Smooth muscle cell (in vitro differentiated cells): ENCODE data around the gene TCEANC2. TPM values are rescaled to one million over a fixed set of nuclear protein-coding genes. Genes with fewer than 3 reads are reported as not detected.

ENCODE experiments used
- DNase-seq: peaks from one replicate; lab custom pipeline; 2025; ENCODE audit not compliant: unreplicated experiment; lab: John Stamatoyannopoulos, UW
- H2AFZ ChIP-seq: fragments of 200-600 bp; sonication (generic); 2 replicates; pipeline ENCODE4 v1.6.0; 2016; ENCODE audit warnings: antibody characterized with exemption, low read depth, mild to moderate bottlenecking
- H3F3A ChIP-seq: fragments of 200-600 bp; sonication (generic); 2 replicates; pipeline ENCODE4 v1.6.0; 2017; ENCODE audit warnings: antibody characterized with exemption, low read depth
- H3K27ac ChIP-seq: fragments of 200-600 bp; sonication (generic); 2 replicates; pipeline ENCODE4 v1.5.1; 2016; ENCODE audit warnings: low read depth, mild to moderate bottlenecking
- H3K27me3 ChIP-seq: fragments of 200-600 bp; sonication (generic); 2 replicates; pipeline ENCODE4 v1.6.1; 2016; ENCODE audit warnings: low read depth, mild to moderate bottlenecking
- H3K36me3 ChIP-seq: fragments of 200-600 bp; sonication (generic); 2 replicates; pipeline ENCODE4 v1.5.1; 2016; ENCODE audit warnings: low read depth
- H3K4me1 ChIP-seq: fragments of 200-600 bp; sonication (generic); 2 replicates; pipeline ENCODE4 v1.5.1; 2016; ENCODE audit warnings: low read depth
- H3K4me2 ChIP-seq: fragments of 200-600 bp; sonication (generic); 2 replicates; pipeline ENCODE4 v1.6.0; 2016; ENCODE audit warnings: mild to moderate bottlenecking
- H3K4me3 ChIP-seq: fragments of 200-600 bp; sonication (generic); 2 replicates; pipeline ENCODE4 v1.5.1; 2016; ENCODE audit warnings: mild to moderate bottlenecking
- H3K79me2 ChIP-seq: fragments of 200-600 bp; sonication (generic); 2 replicates; pipeline ENCODE4 v1.6.0; 2016; ENCODE audit warnings: low read depth, mild to moderate bottlenecking
- H3K9ac ChIP-seq: fragments of 200-600 bp; sonication (generic); 2 replicates; pipeline ENCODE4 v1.6.0; 2016; ENCODE audit warnings: low read depth
- H3K9me3 ChIP-seq: fragments of 200-600 bp; sonication (generic); replicated peaks from 2 replicates; pipeline ENCODE4 v1.5.1; 2016; ENCODE audit warnings: low read depth
- H4K20me1 ChIP-seq: fragments of 200-600 bp; sonication (generic); 2 replicates; pipeline ENCODE4 v1.6.0; 2016; ENCODE audit warnings: low read depth
- CTCF ChIP-seq: fragments of 200-600 bp; sonication (generic); IDR thresholded peaks from 2 replicates; pipeline ENCODE4 v1.5.1; 2017; ENCODE audit warnings: borderline replicate concordance, mild to moderate bottlenecking, antibody characterized with exemption; ENCODE audit not compliant: insufficient read depth, poor library complexity, severe bottlenecking
- WGBS: methylation state at CpG from one replicate; pipeline ENCODE4 v1.1.7; 2016; ENCODE audit warnings: low lambda C conversion rate; 5-methylcytosine and 5-hydroxymethylcytosine counted together
- polyA plus RNA-seq: library from polyadenylated mRNA; unstranded; fragments of >200 nt; fragmentation: Nextera tagmentation; extraction: Ambion mirVana; gene quantifications from 2 replicates; pipeline ENCODE4 v1.2.1, GENCODE V29; 2016
- total RNA-seq: library from RNA; depleted of rRNA; stranded (reverse); fragments of >200 nt; gene quantifications from 2 replicates; pipeline ENCODE4 v1.2.3, GENCODE V29; 2014

Gene TCEANC2
- total and polyA plus RNA-seq, 2 experiments from 2014 or later = 2.1 to 4.6 TPM

- no peaks in the 10 kb centered on the region for H4K20me1 ChIP-seq
- no peaks in the 10 kb centered on the region for H3K36me3 ChIP-seq
- no peak overlapping the region for H3K4me3 ChIP-seq
- peak overlapping the region; percentile 75 for H3K27ac ChIP-seq
- H3K9me3 ChIP-seq = no peaks in the 10 kb centered on the region
- H3K4me2 ChIP-seq = peak overlapping the region; percentile 53
- H2AFZ ChIP-seq = peak overlapping the region; percentile 2
- H3K27me3 ChIP-seq = no peaks in the 10 kb centered on the region
- no peaks in the 10 kb centered on the region for H3K79me2 ChIP-seq
- WGBS = 59% methylated on average over 7 of the region's 7 CpGs
- peaks cover 6% of the 10 kb centered on the region for H3F3A ChIP-seq
- DNase-seq = no peak
- H3K4me1 ChIP-seq = peaks cover 22% of the 10 kb centered on the region
- no peak for TF ChIP-seq CTCF
- H3K9ac ChIP-seq = no peak overlapping the region
Measured at GRCh38 chr1:54136963-54137533, 83.6 kb downstream of the TCEANC2 start.

GRCh38 chr1:54137534-54138061 is 84.2 kb downstream of the TCEANC2 start:
- Histone ChIP-seq H3K27ac (peak overlapping the region; percentile 75), H3K27me3 (no peaks in the 10 kb centered on the region), H3K4me1 (peaks cover 22% of the 10 kb centered on the region), H3K36me3 (no peaks in the 10 kb centered on the region), H3K4me2 (peak overlapping the region; percentile 53), H2AFZ (peak overlapping the region; percentile 2), H3K9me3 (no peaks in the 10 kb centered on the region), H3K4me3 (no peak overlapping the region), H3K9ac (no peak overlapping the region), H4K20me1 (no peaks in the 10 kb centered on the region), H3K79me2 (no peaks in the 10 kb centered on the region), H3F3A (peaks cover 6% of the 10 kb centered on the region)
- no peak for DNase-seq
- no peak for TF ChIP-seq CTCF
- 17% methylated on average over 9 of the region's 10 CpGs for WGBS

DNA sequence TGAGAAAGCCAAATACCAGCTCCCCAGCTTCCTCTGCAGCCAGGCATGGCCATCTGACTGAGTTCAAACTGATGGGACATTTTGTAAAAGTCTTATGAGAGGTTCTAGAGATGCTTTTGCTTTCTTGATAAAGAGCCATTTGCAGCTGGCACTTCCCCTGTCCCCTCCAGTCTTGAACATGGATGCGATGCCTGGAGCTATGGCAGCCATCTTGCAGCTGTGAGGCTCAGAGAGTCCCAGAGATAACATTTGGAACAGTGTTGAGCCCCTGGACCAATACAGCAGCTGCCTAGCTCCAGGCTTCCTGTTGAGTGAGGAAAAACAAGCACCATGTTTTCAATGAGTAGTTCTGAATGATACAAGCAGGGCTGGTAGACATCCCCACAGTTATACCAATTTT is 85.6 kb downstream of the TCEANC2 start:
- Histone ChIP-seq H4K20me1 (no peaks in the 10 kb centered on the region), H3K27ac (no peak overlapping the region), H3K4me3 (no peak overlapping the region), H2AFZ (no peak overlapping the region), H3K79me2 (no peaks in the 10 kb centered on the region), H3K27me3 (no peaks in the 10 kb centered on the region), H3K36me3 (no peaks in the 10 kb centered on the region), H3K9ac (no peak overlapping the region), H3F3A (peaks cover 6% of the 10 kb centered on the region), H3K9me3 (no peaks in the 10 kb centered on the region), H3K4me1 (peaks cover 22% of the 10 kb centered on the region), H3K4me2 (no peak overlapping the region)
- DNase-seq = no peak
- TF ChIP-seq CTCF = no peak
- WGBS = 90% methylated on average over 1 of the region's 1 CpG

DNA sequence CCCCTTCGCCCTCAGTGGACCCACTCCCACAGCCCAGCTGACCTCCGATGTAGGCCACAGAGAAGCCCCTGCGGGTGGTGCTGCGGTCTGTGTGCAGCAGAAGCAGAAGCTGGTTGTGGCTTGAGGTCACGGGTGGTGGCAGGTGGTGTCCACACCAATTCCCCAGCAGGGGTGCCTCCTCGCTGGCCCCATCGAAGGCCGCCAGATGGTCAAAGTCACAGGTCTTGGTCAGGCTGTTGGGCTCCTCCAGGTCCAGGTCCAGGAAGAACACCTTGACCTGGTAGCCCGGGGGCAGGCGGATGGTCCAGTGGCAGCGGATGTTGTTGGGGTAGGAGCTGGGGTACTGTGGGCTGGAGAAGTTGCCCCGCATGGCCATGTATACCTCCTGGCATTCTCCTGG is 86.3 kb downstream of the TCEANC2 start:
- DNase-seq = no peak
- Histone ChIP-seq H3K27me3 (no peaks in the 10 kb centered on the region), H3K27ac (no peak overlapping the region), H3K4me1 (peaks cover 22% of the 10 kb centered on the region), H3F3A (peaks cover 6% of the 10 kb centered on the region), H3K9ac (no peak overlapping the region), H3K79me2 (no peaks in the 10 kb centered on the region), H3K36me3 (no peaks in the 10 kb centered on the region), H2AFZ (no peak overlapping the region), H3K4me2 (no peak overlapping the region), H3K9me3 (no peaks in the 10 kb centered on the region), H4K20me1 (no peaks in the 10 kb centered on the region), H3K4me3 (no peak overlapping the region)
- no peak for TF ChIP-seq CTCF
- 97% methylated on average over 12 of the region's 12 CpGs for WGBS
